Dendritic cell treated with granulocyte-macrophage colony-stimulating factor and Interleukin-4, amounts not matched to agents 40 ng/mL and 50 ng/mL, for 4 days (primary cell): ENCODE measurements around the gene NAP1L1.
"Not testable (repeated sequence)": the region's sequence is repeated elsewhere in the genome, so short reads cannot be mapped to it uniquely, and the experiment has no call there.

ENCODE experiments used
- H3K27ac Mint-ChIP-seq: one replicate; pipeline ENCODE4 v1.8.0; 2022; ENCODE audit warnings: mild to moderate bottlenecking, mixed read lengths
- H3K27me3 Mint-ChIP-seq: one replicate; pipeline ENCODE4 v1.8.0; 2022; ENCODE audit warnings: mild to moderate bottlenecking, mixed read lengths
- H3K36me3 Mint-ChIP-seq: one replicate; pipeline ENCODE4 v1.8.0; 2022; ENCODE audit warnings: low read depth, mixed read lengths
- H3K4me1 Mint-ChIP-seq: one replicate; pipeline ENCODE4 v1.8.0; 2022; ENCODE audit warnings: low read depth, mixed read lengths
- H3K4me3 Mint-ChIP-seq: one replicate; pipeline ENCODE4 v1.8.0; 2022; ENCODE audit warnings: mild to moderate bottlenecking, moderate library complexity, mixed read lengths
- H3K9me3 Mint-ChIP-seq: one replicate; pipeline ENCODE4 v1.8.0; 2022; ENCODE audit warnings: mixed read lengths
- intact Hi-C: fragments of 100-400 bp; cut with micrococcal nuclease; formaldehyde crosslinking; loops from one replicate; pipeline ENCODE4 v1.15.0; 2022

NAP1L1 gene

DNA sequence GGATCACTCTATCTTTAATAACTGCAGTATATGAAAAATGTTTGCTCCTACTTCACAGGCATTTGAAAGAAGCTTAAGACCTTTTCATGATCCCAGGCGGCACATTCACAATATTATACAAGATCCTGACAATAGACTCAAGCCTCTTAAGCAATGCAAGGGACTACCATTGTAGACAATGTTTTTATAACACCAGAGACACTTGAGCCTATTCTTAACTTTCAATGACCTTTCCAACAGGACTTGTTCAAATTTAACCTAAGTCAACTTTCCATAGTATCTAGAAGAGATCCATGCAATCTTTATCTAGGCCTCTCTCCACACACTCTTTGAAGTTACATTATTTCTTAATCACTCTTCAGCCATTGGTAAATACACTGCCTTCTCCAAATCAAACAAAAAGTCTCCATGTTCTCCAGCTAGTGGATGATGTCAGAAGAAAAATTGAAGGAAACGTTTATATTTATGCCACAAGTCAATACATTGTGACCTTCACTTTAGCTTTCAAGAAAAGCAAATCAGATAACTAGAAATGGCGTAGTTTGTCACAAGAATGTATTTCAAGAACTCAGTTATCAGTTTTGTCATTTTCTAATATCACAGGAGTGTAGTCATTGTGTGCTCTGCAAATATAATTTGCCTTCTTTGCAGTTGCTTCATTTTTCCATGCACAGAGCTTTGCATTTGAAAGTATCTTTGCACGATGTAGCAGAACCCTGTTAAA is 94.1 kb downstream of the NAP1L1 start:
- no peaks in the 10 kb centered on the region for H3K36me3 Mint-ChIP-seq
- H3K4me3 Mint-ChIP-seq, result no peak overlapping the region
- H3K9me3 Mint-ChIP-seq, result peaks cover 15% of the 10 kb centered on the region
- H3K4me1 Mint-ChIP-seq, result no peaks in the 10 kb centered on the region
- peaks cover 25% of the 10 kb centered on the region for H3K27me3 Mint-ChIP-seq
- no peak overlapping the region for H3K27ac Mint-ChIP-seq
- intact Hi-C loops, result no loop called here

DNA sequence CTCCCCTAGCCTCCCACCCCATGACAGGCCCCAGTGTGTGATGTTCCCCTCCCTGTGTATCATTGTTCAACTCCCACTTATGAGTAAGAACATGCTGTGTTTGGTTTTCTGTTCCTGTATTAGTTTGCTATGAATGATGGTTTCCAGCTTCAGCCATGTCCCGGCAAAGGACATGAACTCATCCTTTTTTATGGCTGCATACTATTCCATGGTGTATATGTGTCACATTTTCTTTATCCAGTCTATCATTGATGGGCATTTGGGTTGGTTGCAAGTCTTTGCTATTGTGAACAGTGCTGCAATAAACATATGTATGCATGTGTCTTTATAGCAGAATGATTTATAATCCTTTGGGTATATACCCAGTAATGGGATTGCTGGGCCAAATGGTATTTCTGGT is 96.8 kb downstream of the NAP1L1 start:
- H3K27ac Mint-ChIP-seq, intact Hi-C loops, H3K36me3 Mint-ChIP-seq, H3K4me3 Mint-ChIP-seq: not testable (repeated sequence)
- Mint-ChIP-seq H3K27me3 (peaks cover 31% of the 10 kb centered on the region), H3K4me1 (peaks cover 19% of the 10 kb centered on the region), H3K9me3 (peaks cover 15% of the 10 kb centered on the region)
